ENCODE results near the gene REPIN1.
"Not testable (repeated sequence)": the region's sequence is repeated elsewhere in the genome, so short reads cannot be mapped to it uniquely, and the experiment has no call there.

Gene REPIN1

GRCh38 chr7:150376560-150376959, 7.9 kb downstream of the REPIN1 start:
- DNase-seq (ENCODE audit: low read depth in 2 of 2) = no peak

- DNase-seq (ENCODE audit: low read depth in 2 of 2) = no peak
These were observed 8.6 kb downstream of the REPIN1 start for GRCh38 chr7:150377196-150377595.

- no peak for DNase-seq (ENCODE audit: low read depth in 2 of 2)
These were observed 9.0 kb downstream of the REPIN1 start for GRCh38 chr7:150377635-150378034.

GRCh38 chr7:150378115-150378852, 9.7 kb downstream of the REPIN1 start:
- no peak for DNase-seq (ENCODE audit: low read depth in 2 of 2)

GRCh38 chr7:150378853-150379440, 10.3 kb downstream of the REPIN1 start, which contains the start of gene ZNF775:
Gene ZNF775, plus strand, starts transcription at chr7:150379330. Its CDS starts 9,141 bp downstream, at chr7:150388471.
- peak; percentile 77 to 93 for DNase-seq (ENCODE audit: low read depth in 2 of 2)

GRCh38 chr7:150379441-150380379, 11.1 kb downstream of the REPIN1 start:
- DNase-seq (ENCODE audit: low read depth in 2 of 2) = no peak

GRCh38 chr7:150380463-150380862, 11.8 kb downstream of the REPIN1 start:
- no peak for DNase-seq (ENCODE audit: low read depth in 2 of 2)

- no peak for DNase-seq (ENCODE audit: low read depth in 2 of 2)
These were observed 12.5 kb downstream of the REPIN1 start for GRCh38 chr7:150381096-150381495.

- DNase-seq (ENCODE audit: low read depth in 2 of 2) = no peak
These were observed 13.1 kb downstream of the REPIN1 start for GRCh38 chr7:150381785-150382122.

- no peak for DNase-seq (ENCODE audit: low read depth in 2 of 2)
These were observed 13.7 kb downstream of the REPIN1 start for GRCh38 chr7:150382123-150382843.

GRCh38 chr7:150382844-150383225, 14.2 kb downstream of the REPIN1 start:
- DNase-seq (ENCODE audit: low read depth in 2 of 2) = no peak

- DNase-seq (ENCODE audit: low read depth in 2 of 2) = no peak
These were observed 15.2 kb downstream of the REPIN1 start for GRCh38 chr7:150383710-150384397.

- DNase-seq (ENCODE audit: low read depth in 2 of 2) = no peak
These were observed 16.0 kb downstream of the REPIN1 start for GRCh38 chr7:150384406-150385301.

- no peak for DNase-seq (ENCODE audit: low read depth in 2 of 2)
These were observed 16.7 kb downstream of the REPIN1 start for GRCh38 chr7:150385302-150385723.

GRCh38 chr7:150385884-150386283, 17.3 kb downstream of the REPIN1 start:
- DNase-seq (ENCODE audit: low read depth in 2 of 2) = not testable (repeated sequence)

GRCh38 chr7:150388306-150388705, 19.7 kb downstream of the REPIN1 start:
- no peak for DNase-seq (ENCODE audit: low read depth in 2 of 2)

GRCh38 chr7:150388709-150389531, 20.3 kb downstream of the REPIN1 start:
- DNase-seq (ENCODE audit: low read depth in 2 of 2) = no peak

GRCh38 chr7:150389532-150389816, 20.9 kb downstream of the REPIN1 start:
- DNase-seq (ENCODE audit: low read depth in 2 of 2) = no peak

GRCh38 chr7:150390205-150390604, 21.6 kb downstream of the REPIN1 start:
- no peak for DNase-seq (ENCODE audit: low read depth in 2 of 2)
